HL-60/S4 treated with retinoic acid at 250 ng/mL for 4 days and 3 days (cell line): Measurements from ENCODE around the gene KCNH2.
"Not testable (repeated sequence)": the region's sequence is repeated elsewhere in the genome, so short reads cannot be mapped to it uniquely, and the experiment has no call there.

Experiments used
- in situ Hi-C: fragments of 300-500 bp; cut with MboI; formaldehyde crosslinking; loops from 2 replicates; pipeline ENCODE4 v1.7.0; 2022; ENCODE audit warnings: low sequenced_read_pairs

KCNH2 gene

GRCh38 chr7:151012031-151012692 is 34.0 kb upstream of the KCNH2 start:
- in situ Hi-C loops: no loop called here

GRCh38 chr7:151011616-151012015 is 33.5 kb upstream of the KCNH2 start:
- in situ Hi-C loops: not testable (repeated sequence)

GRCh38 chr7:151011097-151011409 is 32.9 kb upstream of the KCNH2 start:
- in situ Hi-C loops: no loop called here

- in situ Hi-C loops: no loop called here
These were observed 32.4 kb upstream of the KCNH2 start for GRCh38 chr7:151010307-151011096.

- in situ Hi-C loops: no loop called here
These were observed 31.9 kb upstream of the KCNH2 start for GRCh38 chr7:151010037-151010306.

- in situ Hi-C loops: no loop called here
These were observed 31.4 kb upstream of the KCNH2 start for GRCh38 chr7:151009327-151010036.

- in situ Hi-C loops: no loop called here
These were observed 30.6 kb upstream of the KCNH2 start for GRCh38 chr7:151008511-151009323.

- in situ Hi-C loops: no loop called here
These were observed 30.0 kb upstream of the KCNH2 start for GRCh38 chr7:151008143-151008510.

- in situ Hi-C loops: no loop called here
These were observed 29.4 kb upstream of the KCNH2 start for GRCh38 chr7:151007469-151007898.

GRCh38 chr7:151006590-151007300 is 28.6 kb upstream of the KCNH2 start:
- in situ Hi-C loops: no loop called here

GRCh38 chr7:151005566-151005965 is 27.4 kb upstream of the KCNH2 start:
- in situ Hi-C loops: no loop called here

- in situ Hi-C loops: no loop called here
These were observed 25.5 kb upstream of the KCNH2 start for GRCh38 chr7:151003572-151003971.

- in situ Hi-C loops: no loop called here
These were observed 23.4 kb upstream of the KCNH2 start for GRCh38 chr7:151001546-151001945.

GRCh38 chr7:151000897-151001495 is 22.9 kb upstream of the KCNH2 start:
- in situ Hi-C loops: no loop called here

- in situ Hi-C loops: no loop called here
These were observed 21.5 kb upstream of the KCNH2 start for GRCh38 chr7:150999497-151000230.

GRCh38 chr7:150999001-150999400 is 20.9 kb upstream of the KCNH2 start:
- in situ Hi-C loops: no loop called here

GRCh38 chr7:150998341-150998740 is 20.2 kb upstream of the KCNH2 start:
- in situ Hi-C loops: no loop called here

GRCh38 chr7:150997817-150998216 is 19.7 kb upstream of the KCNH2 start:
- in situ Hi-C loops: no loop called here

GRCh38 chr7:150997075-150997511 is 19.0 kb upstream of the KCNH2 start:
- in situ Hi-C loops: no loop called here
